Chondrocyte (in vitro differentiated cells): ENCODE measurements around the gene NRGN. TPM values are rescaled to one million over a fixed set of nuclear protein-coding genes. Genes with fewer than 3 reads are reported as not detected.

ENCODE experiments used
- DNase-seq: peaks from one replicate; pipeline ENCODE4 v3.0.0; 2021; ENCODE audit warnings: mixed read lengths, low spot score
- H3K27ac Mint-ChIP-seq: one replicate; pipeline ENCODE4 v1.8.0; 2021; ENCODE audit warnings: mild to moderate bottlenecking, moderate library complexity, mixed read lengths; ENCODE audit not compliant: unreplicated experiment
- H3K27me3 Mint-ChIP-seq: 2 replicates; pipeline ENCODE4 v1.8.0; 2021; ENCODE audit warnings: low read depth, mixed read lengths
- H3K36me3 Mint-ChIP-seq: 2 replicates; pipeline ENCODE4 v1.8.0; 2021; ENCODE audit warnings: low read depth, mixed read lengths
- H3K4me1 Mint-ChIP-seq: 2 replicates; pipeline ENCODE4 v1.8.0; 2021; ENCODE audit warnings: low read depth, mild to moderate bottlenecking, mixed read lengths
- H3K4me3 Mint-ChIP-seq: one replicate; pipeline ENCODE4 v1.8.0; 2021; ENCODE audit warnings: mild to moderate bottlenecking, moderate library complexity, mixed read lengths; ENCODE audit not compliant: unreplicated experiment
- H3K9me3 Mint-ChIP-seq: 2 replicates; pipeline ENCODE4 v1.8.0; 2021; ENCODE audit warnings: low read depth, mixed read lengths
- CTCF ChIP-seq: fragments of 200-600 bp; sonication (generic); IDR thresholded peaks from 2 replicates; pipeline ENCODE4 v1.5.0; 2021; ENCODE audit warnings: antibody characterized with exemption, mild to moderate bottlenecking, moderate library complexity
- total RNA-seq: library from RNA; stranded (reverse); gene quantifications from 3 replicates; pipeline ENCODE4 v1.2.1, GENCODE V29; 2021

NRGN gene
- total RNA-seq, 1 donor from 2014 or later: 1.8 TPM

- Mint-ChIP-seq H3K36me3 (peaks cover 2% of the 10 kb centered on the region), H3K27me3 (peaks cover 7% of the 10 kb centered on the region), H3K4me3 (no peak overlapping the region), H3K9me3 (no peaks in the 10 kb centered on the region), H3K27ac (no peak overlapping the region), H3K4me1 (peaks cover 20% of the 10 kb centered on the region)
- DNase-seq: no peak
- no peak for TF ChIP-seq CTCF
Measured at GRCh38 chr11:124757320-124757719, 17.6 kb downstream of the NRGN start.

- H3K27ac Mint-ChIP-seq: no peak overlapping the region
- peak; percentile 82 for DNase-seq
- H3K4me3 Mint-ChIP-seq: peak overlapping the region; percentile 51
- TF ChIP-seq CTCF: peak; percentile 76
- peaks cover 30% of the 10 kb centered on the region for H3K4me1 Mint-ChIP-seq
- H3K36me3 Mint-ChIP-seq: peaks cover 1% of the 10 kb centered on the region
- H3K27me3 Mint-ChIP-seq: peaks cover 9% of the 10 kb centered on the region
- no peaks in the 10 kb centered on the region for H3K9me3 Mint-ChIP-seq
Measured at GRCh38 chr11:124758355-124759265, 18.9 kb downstream of the NRGN start.

- peak overlapping the region; percentile 31 for H3K4me3 Mint-ChIP-seq
- peaks cover 32% of the 10 kb centered on the region for H3K4me1 Mint-ChIP-seq
- peaks cover 9% of the 10 kb centered on the region for H3K27me3 Mint-ChIP-seq
- DNase-seq: no peak
- TF ChIP-seq CTCF: no peak
- H3K27ac Mint-ChIP-seq: no peak overlapping the region
- peaks cover 1% of the 10 kb centered on the region for H3K36me3 Mint-ChIP-seq
- H3K9me3 Mint-ChIP-seq: no peaks in the 10 kb centered on the region
Measured at GRCh38 chr11:124759266-124760204, 19.8 kb downstream of the NRGN start.

- H3K27me3 Mint-ChIP-seq: peaks cover 9% of the 10 kb centered on the region
- peak overlapping the region; percentile 31 for H3K4me3 Mint-ChIP-seq
- peaks cover 29% of the 10 kb centered on the region for H3K4me1 Mint-ChIP-seq
Measured at GRCh38 chr11:124760205-124760652, 20.5 kb downstream of the NRGN start.

More at GRCh38 chr11:124760205-124760652, 20.5 kb downstream of the NRGN start:
- TF ChIP-seq CTCF: no peak
- H3K36me3 Mint-ChIP-seq: peaks cover 2% of the 10 kb centered on the region
- DNase-seq: no peak
- H3K9me3 Mint-ChIP-seq: no peaks in the 10 kb centered on the region
- H3K27ac Mint-ChIP-seq: no peak overlapping the region
